ENCODE results near the gene ZNF618. TPM values are rescaled to one million over a fixed set of nuclear protein-coding genes. Genes with fewer than 3 reads are reported as not detected.

ZNF618 gene
- total and polyA plus RNA-seq, 7 donors: 0.92 to 8.0 (median 2.3) TPM

GRCh38 chr9:114080195-114080772 is 204.2 kb downstream of the ZNF618 start:
- no peak overlapping the region for H3K27ac ChIP-seq
- no peaks in the 10 kb centered on the region for H3K27me3 ChIP-seq
- DNase-seq: no peak
- no peaks in the 10 kb centered on the region for H3K9me3 ChIP-seq
- no peaks in the 10 kb centered on the region for H3K36me3 ChIP-seq
- intact Hi-C loops (cut with DNase I): no loop called here
- 71 to 85% methylated on average over 5 of the region's 5 CpGs for WGBS, 2 donors
- H3K4me3 ChIP-seq: no peak overlapping the region
- H3K4me1 ChIP-seq: no peaks in the 10 kb centered on the region
- TF ChIP-seq POLR2AphosphoS5 (IDR thresholded peaks at IDR 0.05) (no peak), EP300 (IDR thresholded peaks at IDR 0.05) (no peak), POLR2A (IDR thresholded peaks at IDR 0.05) (no peak), CTCF (IDR thresholded peaks at IDR 0.05) (no peak)

DNA sequence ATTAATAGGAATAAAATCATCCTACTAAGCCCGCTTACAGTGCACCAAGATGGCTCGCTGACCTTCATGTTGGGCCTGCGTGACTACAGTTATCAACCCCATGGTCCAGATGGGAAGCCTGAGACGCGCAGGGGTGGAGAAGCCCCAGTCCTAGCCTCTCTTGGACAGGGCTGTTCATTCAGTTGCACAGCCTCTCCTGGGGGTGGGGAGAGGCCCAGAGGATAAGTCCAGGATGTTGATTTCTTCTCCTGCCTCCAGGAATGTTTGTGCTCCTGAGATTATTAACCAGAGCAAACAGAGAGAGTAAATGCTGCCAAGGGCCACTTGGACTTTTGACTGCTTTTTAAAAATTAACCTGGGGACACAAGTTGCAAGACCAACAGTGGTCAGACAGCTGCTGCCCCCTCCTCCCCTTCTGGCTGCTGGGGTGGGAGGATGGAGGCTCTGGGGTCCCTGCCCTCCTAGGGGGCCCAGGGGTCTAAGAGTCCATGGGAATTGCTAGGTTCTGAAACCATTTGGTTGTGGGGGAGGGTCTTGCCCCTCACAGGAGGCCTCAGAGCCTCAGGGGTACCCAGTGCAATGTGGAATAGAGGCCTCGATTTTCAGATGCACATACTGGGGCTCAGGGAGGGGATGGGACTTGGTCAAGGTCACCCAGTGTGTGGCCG is 204.8 kb downstream of the ZNF618 start:
- DNase-seq: peak; percentile 47
- intact Hi-C loops (cut with DNase I): no loop called here

DNA sequence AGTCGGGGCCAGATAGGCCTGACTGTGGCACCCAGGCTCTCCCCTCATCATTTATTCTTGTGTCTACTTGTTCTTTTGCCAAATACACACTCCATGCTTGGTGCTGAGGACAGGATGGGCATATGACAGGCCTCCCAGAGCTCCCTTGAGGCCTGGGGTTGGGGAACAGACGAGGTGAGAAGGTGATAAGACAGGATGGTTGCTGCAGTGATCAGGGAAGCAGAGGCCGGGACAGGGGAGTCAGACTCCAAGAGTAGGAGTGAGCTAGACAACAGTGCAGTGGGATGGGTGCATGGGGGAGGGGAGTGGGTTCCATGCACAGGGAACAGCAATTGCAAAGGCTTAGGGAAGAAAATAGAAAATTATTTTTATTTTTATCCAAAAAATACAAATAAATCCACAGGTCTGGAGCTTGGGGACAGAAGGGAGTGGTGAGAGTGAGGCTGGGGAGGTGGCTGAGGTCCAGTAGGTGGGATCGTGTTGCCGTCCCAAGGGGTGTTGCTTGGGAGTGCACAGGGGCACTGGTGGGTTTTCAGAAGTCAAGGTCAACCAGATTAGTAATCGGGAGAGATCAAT is 205.4 kb downstream of the ZNF618 start:
- H3K4me3 ChIP-seq: no peak overlapping the region
- no peaks in the 10 kb centered on the region for H3K4me1 ChIP-seq
- 27 to 72% methylated on average over 6 of the region's 6 CpGs for WGBS, 2 donors
- H3K27ac ChIP-seq: no peak overlapping the region
- DNase-seq: peak; percentile 60
- no peaks in the 10 kb centered on the region for H3K9me3 ChIP-seq
- H3K36me3 ChIP-seq: no peaks in the 10 kb centered on the region
- no peak for TF ChIP-seq POLR2AphosphoS5 (IDR thresholded peaks at IDR 0.05)
- no peak for TF ChIP-seq POLR2A (IDR thresholded peaks at IDR 0.05)
- no peak for TF ChIP-seq EP300 (IDR thresholded peaks at IDR 0.05)
- TF ChIP-seq CTCF (IDR thresholded peaks at IDR 0.05): no peak
- intact Hi-C loops (cut with DNase I): loop anchor here (1.0 to 2.0 kb wide), 2 partner anchors 209 to 223 kb away; no protein-coding TSS in a partner anchor
- H3K27me3 ChIP-seq: no peaks in the 10 kb centered on the region

More for the DNA sequence above, 204.8 kb downstream of the ZNF618 start:
- no peaks in the 10 kb centered on the region for H3K4me1 ChIP-seq
- H3K4me3 ChIP-seq: no peak overlapping the region
- no peaks in the 10 kb centered on the region for H3K9me3 ChIP-seq
- no peak for TF ChIP-seq POLR2AphosphoS5 (IDR thresholded peaks at IDR 0.05)
- TF ChIP-seq CTCF (IDR thresholded peaks at IDR 0.05): no peak
- no peaks in the 10 kb centered on the region for H3K36me3 ChIP-seq
- no peak overlapping the region for H3K27ac ChIP-seq
- H3K27me3 ChIP-seq: no peaks in the 10 kb centered on the region
- 19 to 71% methylated on average over 7 of the region's 7 CpGs for WGBS, 2 donors

DNA sequence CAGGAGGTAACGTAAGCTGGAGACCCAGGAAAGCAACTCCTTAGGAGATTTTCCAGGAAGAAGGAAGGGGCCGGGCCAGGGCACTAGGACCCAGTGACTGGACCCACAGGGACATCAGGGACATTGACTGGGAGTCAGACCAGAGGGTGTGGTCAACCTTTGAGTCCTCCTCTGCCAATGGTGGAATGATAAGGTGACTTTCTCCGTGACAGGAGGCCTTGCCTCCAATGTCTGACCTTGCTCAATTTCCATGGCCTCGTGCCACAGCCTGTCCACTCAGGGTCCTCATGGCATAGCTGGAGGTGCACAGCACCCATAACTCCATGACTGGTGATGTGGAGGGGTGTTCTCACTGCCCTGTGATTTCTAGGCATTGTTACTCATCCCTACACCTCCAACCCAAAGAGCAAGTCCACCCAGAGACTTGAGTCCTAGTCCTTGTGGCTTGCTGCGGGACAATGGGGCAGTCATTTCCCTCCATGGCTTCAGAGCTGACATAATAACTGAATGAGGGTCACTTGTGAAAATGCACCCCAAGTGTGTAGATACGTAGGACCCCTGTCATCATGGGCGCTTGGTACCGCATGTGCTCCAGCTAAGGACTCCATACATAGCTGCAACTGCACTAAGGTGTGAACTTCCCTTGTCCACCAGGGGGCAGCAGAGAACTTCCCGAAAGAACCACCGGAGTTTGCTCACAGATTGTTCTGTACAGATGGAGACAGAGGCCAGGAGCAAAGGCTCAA is 206.1 kb downstream of the ZNF618 start:
- DNase-seq: peak; percentile 94
- no peaks in the 10 kb centered on the region for H3K27me3 ChIP-seq
- TF ChIP-seq POLR2AphosphoS5 (IDR thresholded peaks at IDR 0.05) (no peak), EP300 (IDR thresholded peaks at IDR 0.05) (no peak), CTCF (IDR thresholded peaks at IDR 0.05) (peak; percentile 51 to 93 (median 85)), POLR2A (IDR thresholded peaks at IDR 0.05) (no peak)
- no peaks in the 10 kb centered on the region for H3K9me3 ChIP-seq
- WGBS, 2 donors: 24 to 44% methylated on average over 10 of the region's 10 CpGs
- H3K4me1 ChIP-seq: no peaks in the 10 kb centered on the region
- no peaks in the 10 kb centered on the region for H3K36me3 ChIP-seq
- no peak overlapping the region for H3K4me3 ChIP-seq
- intact Hi-C loops (cut with DNase I): loop anchor here (1.0 to 2.0 kb wide), 2 partner anchors 208 to 223 kb away; no protein-coding TSS in a partner anchor
- no peak overlapping the region for H3K27ac ChIP-seq
